Right lobe of liver (tissue), 6 donors: ENCODE data around the gene SAMD8. TPM values are rescaled to one million over a fixed set of nuclear protein-coding genes. Genes with fewer than 3 reads are reported as not detected.

Experiments used
- ATAC-seq, 4 donors: fragments of 200-7000 bp; cut with Tn5 transposase; one replicate each; pipeline ENCODE4 v1.9.1; 2020; ENCODE audit warnings: mild to moderate bottlenecking in 4 of 4, moderate library complexity in 4 of 4
- DNase-seq, 3 donors: peaks; one replicate each; pipeline ENCODE4 v3.0.0-alpha.2; 2020
- H3K27ac ChIP-seq, 3 donors: fragments of 200-600 bp; one replicate each; pipeline ENCODE4 v1.8.0; 2022
- H3K27me3 ChIP-seq, 2 donors: fragments of 200-600 bp; one replicate each; pipeline ENCODE4 v1.8.0; 2022
- H3K36me3 ChIP-seq, 4 donors: fragments of 200-600 bp; sonication (generic) in 1 of 4; one replicate each; pipeline versions ENCODE4 v1.5.1 to v1.8.0; 2017 to 2022; ENCODE audit warnings: control low read depth in 1 of 4
- H3K4me1 ChIP-seq, 4 donors: fragments of 200-600 bp; sonication (generic) in 1 of 4; one replicate each; pipeline versions ENCODE4 v1.5.1 to v1.8.0; 2017 to 2022; ENCODE audit warnings: control low read depth in 1 of 4
- H3K4me3 ChIP-seq, 3 donors: fragments of 200-600 bp; one replicate each; pipeline ENCODE4 v1.8.0; 2022
- H3K9me3 ChIP-seq, 4 donors: fragments of 200-600 bp; sonication (generic) in 1 of 4; one replicate each; pipeline versions ENCODE4 v1.5.1 to v1.8.0; 2017 to 2022; ENCODE audit warnings: control low read depth in 1 of 4
- POLR2A ChIP-seq: fragments of 450-650 bp; IDR thresholded peaks from one replicate; pipeline ENCODE4 v1.6.1; 2017; ENCODE audit warnings: antibody characterized with exemption, mild to moderate bottlenecking
- WGBS: methylation state at CpG from one replicate; pipeline ENCODE4 v1.1.6; 2018; ENCODE audit warnings: low coverage, low lambda C conversion rate; ENCODE audit not compliant: insufficient coverage; ENCODE audit errors: missing lambda C conversion rate; 5-methylcytosine and 5-hydroxymethylcytosine counted together
- intact Hi-C, 2 donors: fragments of 100-400 bp; cut with DNase I; formaldehyde crosslinking; loops; one replicate each; pipeline versions ENCODE4 v1.11.2 to v1.14.1; 2022
- total RNA-seq, 6 experiments: library from RNA; depleted of rRNA in 2 of 6; stranded (reverse); fragments of >200 nt in 2 of 6; fragmentation: NEBNext Ultra II Directional in 3 of 6; extraction: Animal tissue kit (Norgen Biotek cat#: 25700) in 3 of 6; gene quantifications; one replicate each; pipeline versions ENCODE4 v1.1.0 to v1.2.4, GENCODE V29; 2016 to 2023
- TF ChIP-seq, protein P1 (sequence below), 4 donors: fragments of 200-600 bp in 3 of 4; fragments of 450-650 bp in 1 of 4; IDR thresholded peaks; one replicate each; pipeline versions ENCODE4 v1.5.1 to v1.8.0; 2016 to 2022; ENCODE audit warnings: antibody characterized with exemption in 4 of 4, mild to moderate bottlenecking in 2 of 4
- donor health status: DM: no; HTN: yes; CAD: no.
- donor health status: DM: no; HTN: no; CAD: no.
- donor health status: DM: no; HTN: no; CAD: no.
- donor health status: DM: no; HTN: yes; CAD: no.
- donor health status: DM: no; HTN: yes; CAD: no.

The SAMD8 gene
- total RNA-seq, 6 experiments from 2014 or later: 5.7 to 13.2 (median 9.3) TPM

DNA sequence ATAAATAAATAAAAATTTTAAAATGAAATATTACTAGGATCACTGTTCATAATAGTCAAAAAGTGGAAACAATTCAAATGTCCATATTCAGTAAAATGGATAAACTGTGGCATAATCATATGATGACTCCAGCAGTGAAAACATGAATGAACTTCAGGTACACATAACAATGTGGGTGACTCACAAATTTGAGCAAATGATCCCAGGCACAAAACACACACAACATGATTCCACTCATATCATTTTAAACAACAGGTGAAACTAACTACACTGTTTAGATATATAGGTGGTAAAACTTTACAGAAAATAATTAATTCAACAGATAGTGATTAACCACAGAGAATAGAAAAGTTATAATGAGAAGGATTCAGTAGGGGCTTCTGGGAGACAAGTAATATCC, 14.7 kb upstream of the SAMD8 start:
- Histone ChIP-seq H3K4me3 (no peak overlapping the region), H3K27me3 (no peaks in the 10 kb centered on the region), H3K9me3 (no peaks in the 10 kb centered on the region), H3K27ac (no peak overlapping the region), H3K4me1 (peaks cover 0 to 4% (median 0%) of the 10 kb centered on the region in 4 donors), H3K36me3 (no peaks in the 10 kb centered on the region)
- ATAC-seq: no peak
- intact Hi-C loops: no loop called here
- no peak for DNase-seq
- TF ChIP-seq, protein P1, sequence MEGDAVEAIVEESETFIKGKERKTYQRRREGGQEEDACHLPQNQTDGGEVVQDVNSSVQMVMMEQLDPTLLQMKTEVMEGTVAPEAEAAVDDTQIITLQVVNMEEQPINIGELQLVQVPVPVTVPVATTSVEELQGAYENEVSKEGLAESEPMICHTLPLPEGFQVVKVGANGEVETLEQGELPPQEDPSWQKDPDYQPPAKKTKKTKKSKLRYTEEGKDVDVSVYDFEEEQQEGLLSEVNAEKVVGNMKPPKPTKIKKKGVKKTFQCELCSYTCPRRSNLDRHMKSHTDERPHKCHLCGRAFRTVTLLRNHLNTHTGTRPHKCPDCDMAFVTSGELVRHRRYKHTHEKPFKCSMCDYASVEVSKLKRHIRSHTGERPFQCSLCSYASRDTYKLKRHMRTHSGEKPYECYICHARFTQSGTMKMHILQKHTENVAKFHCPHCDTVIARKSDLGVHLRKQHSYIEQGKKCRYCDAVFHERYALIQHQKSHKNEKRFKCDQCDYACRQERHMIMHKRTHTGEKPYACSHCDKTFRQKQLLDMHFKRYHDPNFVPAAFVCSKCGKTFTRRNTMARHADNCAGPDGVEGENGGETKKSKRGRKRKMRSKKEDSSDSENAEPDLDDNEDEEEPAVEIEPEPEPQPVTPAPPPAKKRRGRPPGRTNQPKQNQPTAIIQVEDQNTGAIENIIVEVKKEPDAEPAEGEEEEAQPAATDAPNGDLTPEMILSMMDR (IDR thresholded peaks at IDR 0.05): no peak
- TF ChIP-seq POLR2A: no peak

- H3K4me1 ChIP-seq: peaks cover 0 to 4% (median 0%) of the 10 kb centered on the region in 4 donors
- DNase-seq: no peak
- no peak overlapping the region for H3K4me3 ChIP-seq
- H3K36me3 ChIP-seq: no peaks in the 10 kb centered on the region
- ATAC-seq: no peak
- no peak overlapping the region for H3K27ac ChIP-seq
- H3K9me3 ChIP-seq: no peaks in the 10 kb centered on the region
- intact Hi-C loops: no loop called here
- H3K27me3 ChIP-seq: no peaks in the 10 kb centered on the region
- no CpG with 5 or more reads among the region's 11 CpGs for WGBS
- TF ChIP-seq POLR2A: no peak
- TF ChIP-seq, protein P1 (IDR thresholded peaks at IDR 0.05): peak in 1 of 4 donors; percentile 7
Measured at GRCh38 chr10:75097666-75098285, 13.7 kb upstream of the SAMD8 start.

GRCh38 chr10:75098902-75099673, 12.4 kb upstream of the SAMD8 start:
- DNase-seq (no peak), ATAC-seq (no peak)
- Histone ChIP-seq H3K4me1 (peaks cover 0 to 4% (median 0%) of the 10 kb centered on the region in 4 donors), H3K4me3 (no peak overlapping the region), H3K36me3 (no peaks in the 10 kb centered on the region), H3K9me3 (no peaks in the 10 kb centered on the region), H3K27ac (no peak overlapping the region), H3K27me3 (no peaks in the 10 kb centered on the region)
- intact Hi-C loops: no loop called here
- WGBS: 20% methylated on average over 1 of the region's 14 CpGs
- no peak for TF ChIP-seq POLR2A
- TF ChIP-seq, protein P1 (IDR thresholded peaks at IDR 0.05): no peak

GRCh38 chr10:75099952-75100763, 11.3 kb upstream of the SAMD8 start:
- H3K27ac ChIP-seq: no peak overlapping the region
- H3K36me3 ChIP-seq: no peaks in the 10 kb centered on the region
- DNase-seq: peak; percentile 80 to 86 (median 84)
- no peak overlapping the region for H3K4me3 ChIP-seq
- TF ChIP-seq, protein P1 (IDR thresholded peaks at IDR 0.05): peak; percentile 95 to 98 (median 97)
- TF ChIP-seq POLR2A: no peak
- peaks cover 0 to 4% (median 0%) of the 10 kb centered on the region in 4 donors for H3K4me1 ChIP-seq
- intact Hi-C loops: loop anchor here in 1 of 2 donors (10.0 kb wide), 2 partner anchors 135 to 855 kb away; partner anchors contain the start of gene COMTD1
- no peaks in the 10 kb centered on the region for H3K9me3 ChIP-seq
- WGBS: 27% methylated on average over 17 of the region's 18 CpGs
- peak; percentile 92 to 98 (median 96) for ATAC-seq
- H3K27me3 ChIP-seq: no peaks in the 10 kb centered on the region
